Measurements from ENCODE around the gene GALK1. TPM values are rescaled to one million over a fixed set of nuclear protein-coding genes. Genes with fewer than 3 reads are reported as not detected.

GALK1 gene
- total RNA-seq, 1 donor from 2014 or later, result 18.5 TPM

- DNase-seq (ENCODE audit: low read depth), result no peak
Observed at GRCh38 chr17:75751676-75752404, 13.2 kb downstream of the GALK1 start.

DNA sequence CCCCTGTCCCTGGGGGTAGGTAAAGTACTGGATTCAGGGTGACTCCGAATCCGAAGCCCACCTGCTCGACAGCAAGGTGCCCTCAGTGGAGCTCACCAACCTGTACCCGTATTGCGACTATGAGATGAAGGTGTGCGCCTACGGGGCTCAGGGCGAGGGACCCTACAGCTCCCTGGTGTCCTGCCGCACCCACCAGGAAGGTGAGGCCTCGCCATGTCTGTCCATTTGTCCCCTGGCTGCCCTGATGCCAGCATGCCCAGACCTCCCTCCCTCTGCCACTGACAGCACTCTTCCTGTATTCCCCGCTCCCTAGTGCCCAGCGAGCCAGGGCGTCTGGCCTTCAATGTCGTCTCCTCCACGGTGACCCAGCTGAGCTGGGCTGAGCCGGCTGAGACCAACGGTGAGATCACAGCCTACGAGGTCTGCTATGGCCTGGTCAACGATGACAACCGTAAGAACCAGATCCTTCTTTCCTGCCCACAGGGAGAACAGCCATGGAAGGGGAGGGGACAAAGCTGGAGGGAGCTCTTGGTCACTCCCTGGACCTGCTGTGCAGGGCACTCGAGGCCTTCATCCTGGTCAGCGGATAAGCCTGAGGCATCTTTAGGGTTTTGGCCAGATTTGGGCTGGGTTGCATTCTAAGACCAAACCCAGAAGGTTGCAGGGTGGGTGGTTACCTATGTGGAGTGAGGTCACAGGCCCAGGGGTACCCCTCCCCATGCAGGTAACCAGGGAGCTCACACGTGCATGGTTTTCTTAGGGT is 14.2 kb downstream of the GALK1 start:
- no peak for DNase-seq (ENCODE audit: low read depth)

- DNase-seq (ENCODE audit: low read depth), result peak; percentile 80
Observed at GRCh38 chr17:75749545-75750389, 15.2 kb downstream of the GALK1 start.

DNA sequence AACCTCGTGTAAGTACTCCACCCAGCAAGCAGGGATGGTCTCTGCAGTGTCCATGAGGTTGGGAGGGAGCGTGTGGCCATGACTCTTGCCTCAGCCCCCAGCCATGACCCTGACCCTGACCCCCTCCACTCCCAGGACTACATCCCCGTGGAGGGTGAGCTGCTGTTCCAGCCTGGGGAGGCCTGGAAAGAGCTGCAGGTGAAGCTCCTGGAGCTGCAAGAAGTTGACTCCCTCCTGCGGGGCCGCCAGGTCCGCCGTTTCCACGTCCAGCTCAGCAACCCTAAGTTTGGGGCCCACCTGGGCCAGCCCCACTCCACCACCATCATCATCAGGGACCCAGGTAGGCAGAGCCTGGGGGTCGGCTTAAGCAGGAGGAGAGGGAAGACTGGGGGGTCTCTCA is 16.3 kb downstream of the GALK1 start:
- DNase-seq (ENCODE audit: low read depth), result no peak

DNA sequence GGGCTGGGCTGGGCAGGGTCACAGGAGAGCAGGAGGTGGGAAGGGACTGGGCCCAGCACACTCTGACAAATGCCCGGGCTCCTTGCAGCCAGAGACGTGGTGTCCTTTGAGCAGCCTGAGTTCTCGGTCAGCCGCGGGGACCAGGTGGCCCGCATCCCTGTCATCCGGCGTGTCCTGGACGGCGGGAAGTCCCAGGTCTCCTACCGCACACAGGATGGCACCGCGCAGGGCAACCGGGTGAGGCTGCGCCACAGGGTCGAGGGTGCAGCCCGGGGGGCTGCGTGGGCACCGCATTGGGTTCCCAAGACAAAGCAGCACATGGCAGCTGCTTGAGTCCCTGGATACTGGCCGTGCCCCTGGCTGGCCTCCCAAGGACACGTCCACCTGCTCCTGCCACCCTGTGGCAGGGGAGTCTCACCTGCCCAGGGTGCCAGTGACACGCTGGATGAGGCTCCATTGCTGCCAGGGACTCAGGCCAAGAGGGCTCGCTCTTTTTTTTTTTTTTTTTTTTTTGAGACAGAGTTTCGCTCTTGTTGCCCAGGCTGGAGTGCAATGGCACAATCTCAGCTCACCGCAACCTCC is 21.3 kb downstream of the GALK1 start:
- DNase-seq (ENCODE audit: low read depth), result no peak

DNA sequence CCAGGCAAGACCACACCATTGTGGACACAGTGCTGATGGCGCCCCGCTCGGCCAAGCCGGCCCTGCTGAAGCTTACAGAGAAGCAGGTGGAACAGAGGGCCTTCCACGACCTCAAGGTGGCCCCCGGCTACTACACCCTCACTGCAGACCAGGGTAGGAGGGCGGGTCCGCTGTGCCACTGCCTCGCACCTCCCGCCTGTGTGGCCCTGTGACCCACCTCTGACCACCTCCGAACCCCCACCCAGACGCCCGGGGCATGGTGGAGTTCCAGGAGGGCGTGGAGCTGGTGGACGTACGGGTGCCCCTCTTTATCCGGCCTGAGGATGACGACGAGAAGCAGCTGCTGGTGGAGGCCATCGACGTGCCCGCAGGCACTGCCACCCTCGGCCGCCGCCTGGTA is 22.7 kb downstream of the GALK1 start:
- DNase-seq (ENCODE audit: low read depth), result no peak

- no peak for DNase-seq (ENCODE audit: low read depth)
Observed at GRCh38 chr17:75740631-75741077, 24.3 kb downstream of the GALK1 start.

GRCh38 chr17:75740215-75740614 is 24.8 kb downstream of the GALK1 start:
- DNase-seq (ENCODE audit: low read depth), result no peak

DNA sequence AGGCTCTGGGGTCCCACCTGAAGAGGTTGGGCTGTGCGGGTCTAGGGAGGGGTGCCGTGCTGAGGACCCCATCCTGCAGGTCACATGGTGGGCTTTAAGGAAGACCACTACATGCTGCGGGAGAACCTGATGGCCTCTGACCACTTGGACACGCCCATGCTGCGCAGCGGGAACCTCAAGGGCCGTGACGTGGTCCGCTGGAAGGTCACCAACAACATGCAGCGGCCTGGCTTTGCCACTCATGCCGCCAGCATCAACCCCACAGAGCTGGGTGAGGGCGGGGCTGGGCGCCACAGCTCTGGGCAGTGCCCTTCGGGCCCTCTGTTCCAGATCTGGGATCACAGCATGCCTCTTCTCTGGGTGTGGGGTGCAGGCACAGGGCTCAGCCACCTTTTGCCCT is 25.2 kb downstream of the GALK1 start:
- DNase-seq (ENCODE audit: low read depth), result no peak

- no peak for DNase-seq (ENCODE audit: low read depth)
Observed at GRCh38 chr17:75739174-75739573, 25.8 kb downstream of the GALK1 start.

DNA sequence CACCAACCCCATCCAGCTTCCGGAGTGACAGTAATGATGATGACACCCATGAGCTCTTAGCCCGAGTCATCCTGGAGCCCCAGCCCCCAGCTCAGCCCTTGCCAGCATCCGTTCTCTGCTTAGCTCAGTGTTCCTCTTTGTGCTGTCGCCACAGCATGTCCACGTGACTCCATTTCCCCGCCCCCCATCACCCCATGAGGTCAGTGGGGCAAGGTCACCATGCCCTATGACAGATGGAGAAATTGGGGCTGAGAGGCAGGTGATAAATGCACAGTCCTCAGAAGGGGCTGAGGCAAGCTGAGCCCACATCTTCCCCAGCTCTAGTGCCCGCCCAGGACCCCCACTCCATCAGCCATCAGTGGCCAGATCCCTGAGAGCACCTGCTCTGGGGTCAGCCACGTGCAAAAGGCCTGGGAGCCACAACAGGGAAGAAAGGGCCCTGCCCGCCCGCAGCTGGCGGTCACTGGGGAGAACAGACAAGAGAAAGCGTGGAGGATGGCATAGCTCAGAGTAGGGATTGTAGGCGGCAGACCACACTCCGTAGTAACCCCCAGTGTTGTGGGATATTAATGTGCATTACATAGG is 26.7 kb downstream of the GALK1 start:
- peak; percentile 69 for DNase-seq (ENCODE audit: low read depth)

GRCh38 chr17:75737133-75737962 is 27.6 kb downstream of the GALK1 start:
- no peak for DNase-seq (ENCODE audit: low read depth)

- DNase-seq (ENCODE audit: low read depth), result no peak
Observed at GRCh38 chr17:75736173-75736835, 28.7 kb downstream of the GALK1 start.

GRCh38 chr17:75734674-75735294 is 30.2 kb downstream of the GALK1 start:
- no peak for DNase-seq (ENCODE audit: low read depth)

- no peak for DNase-seq (ENCODE audit: low read depth)
Observed at GRCh38 chr17:75733471-75733870, 31.5 kb downstream of the GALK1 start.

DNA sequence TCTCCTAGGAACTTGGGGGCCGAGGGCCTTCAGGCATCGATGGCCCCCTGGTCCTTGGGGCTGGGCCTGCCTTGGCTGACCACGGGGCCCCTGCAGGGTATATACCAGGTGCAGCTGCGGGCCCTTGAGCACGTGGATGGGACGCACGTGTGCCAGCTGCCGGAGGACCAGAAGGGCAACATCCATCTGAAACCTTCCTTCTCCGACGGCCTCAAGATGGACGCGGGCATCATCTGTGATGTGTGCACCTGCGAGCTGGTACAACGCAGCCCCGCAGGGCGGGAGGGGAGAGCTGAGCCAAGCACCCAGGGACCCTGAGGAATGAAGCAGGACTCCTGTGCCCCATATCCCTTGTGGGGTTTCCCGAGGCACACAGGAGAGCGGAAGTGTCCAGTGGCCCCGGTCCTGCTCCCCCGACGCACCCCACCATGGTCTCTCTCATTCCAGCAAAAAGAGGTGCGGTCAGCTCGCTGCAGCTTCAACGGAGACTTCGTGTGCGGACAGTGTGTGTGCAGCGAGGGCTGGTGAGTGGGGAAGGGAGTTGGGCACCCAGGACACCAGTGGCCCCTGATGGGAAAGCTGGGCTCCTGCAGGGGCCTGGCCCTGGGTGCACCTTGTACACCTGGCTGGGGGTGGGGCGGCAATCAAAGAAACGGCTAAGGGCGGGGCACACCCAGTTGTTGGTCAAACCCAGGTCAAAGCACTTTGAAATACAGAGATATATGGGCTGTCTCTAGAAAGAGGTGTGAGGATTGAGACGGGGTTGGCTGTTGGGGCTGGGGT is 33.1 kb downstream of the GALK1 start:
- no peak for DNase-seq (ENCODE audit: low read depth)

GRCh38 chr17:75731086-75731715 is 33.8 kb downstream of the GALK1 start:
- DNase-seq (ENCODE audit: low read depth), result no peak

DNA sequence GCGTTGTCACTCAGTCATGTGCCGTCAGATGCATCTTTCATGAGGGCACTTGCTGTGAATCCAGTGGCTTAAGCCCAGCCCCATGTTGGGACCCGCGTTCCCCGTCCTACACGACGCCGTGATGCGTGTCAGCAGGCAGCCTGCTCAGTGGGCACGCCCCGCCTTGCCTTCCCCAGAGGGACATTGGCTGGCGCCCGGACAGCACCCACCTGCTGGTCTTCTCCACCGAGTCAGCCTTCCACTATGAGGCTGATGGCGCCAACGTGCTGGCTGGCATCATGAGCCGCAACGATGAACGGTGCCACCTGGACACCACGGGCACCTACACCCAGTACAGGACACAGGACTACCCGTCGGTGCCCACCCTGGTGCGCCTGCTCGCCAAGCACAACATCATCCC is 34.9 kb downstream of the GALK1 start:
- DNase-seq (ENCODE audit: low read depth), result no peak

Measured in myocyte (in vitro differentiated cells).